K562 (cell line): ENCODE results near the gene CBFA2T2. TPM values are rescaled to one million over a fixed set of nuclear protein-coding genes. Genes with fewer than 3 reads are reported as not detected.
A peak's percentile ranks its signal among the peaks of the same experiment; 100 is the strongest.

Experiments used
- ARHGAP35 ChIP-seq: fragments of 450-650 bp; IDR thresholded peaks from 2 replicates; pipeline ENCODE4 v1.6.1; 2018; ENCODE audit not compliant: partially characterized antibody
- ARID2 ChIP-seq: fragments of 450-650 bp; IDR thresholded peaks from 2 replicates; pipeline ENCODE4 v1.6.1; 2017; ENCODE audit warnings: antibody characterized with exemption, mild to moderate bottlenecking
- CTCFL ChIP-seq: IDR thresholded peaks from 2 replicates; pipeline ENCODE4 v1.6.1; 2011; ENCODE audit warnings: borderline replicate concordance, low read depth, mild to moderate bottlenecking, moderate library complexity, low read length; ENCODE audit not compliant: insufficient read depth, poor library complexity, severe bottlenecking
- E4F1 ChIP-seq: fragments of 250-450 bp; sonication (Bioruptor Pico); IDR thresholded peaks from 2 replicates; pipeline ENCODE4 v1.5.0; 2021; ENCODE audit warnings: mild to moderate bottlenecking, borderline replicate concordance
- HDAC8 ChIP-seq: fragments of 450-650 bp; IDR thresholded peaks from 2 replicates; pipeline ENCODE4 v1.6.1; 2016; ENCODE audit warnings: mild to moderate bottlenecking, missing genetic modification characterization, moderate library complexity, missing compliant biosample characterization
- KAT8 ChIP-seq: fragments of 450-650 bp; IDR thresholded peaks from 2 replicates; pipeline ENCODE4 v1.6.1; 2016; ENCODE audit warnings: low read depth, mild to moderate bottlenecking
- PATZ1 ChIP-seq: fragments of 250-450 bp; sonication (Bioruptor Pico); IDR thresholded peaks from 2 replicates; pipeline ENCODE4 v1.5.0; 2020; ENCODE audit warnings: mild to moderate bottlenecking, borderline replicate concordance
- RBM15 ChIP-seq: fragments of 200-400 bp; formaldehyde crosslinking; IDR thresholded peaks from 2 replicates; pipeline ENCODE4 v1.6.1; 2018; ENCODE audit warnings: mild to moderate bottlenecking, low read length, moderate library complexity; ENCODE audit not compliant: insufficient read depth
- SMAD3 ChIP-seq: fragments of 450-650 bp; formaldehyde crosslinking; conservative IDR thresholded peaks from 2 replicates; pipeline ENCODE4 v1.4.0; 2020; ENCODE audit warnings: mild to moderate bottlenecking
- TAF7 ChIP-seq: fragments of 450-650 bp; IDR thresholded peaks from 2 replicates; pipeline ENCODE4 v1.6.1; 2016; ENCODE audit warnings: missing genetic modification characterization, missing compliant biosample characterization
- TBP ChIP-seq: optimal IDR thresholded peaks from 2 replicates; pipeline ENCODE3; 2011; ENCODE audit warnings: low read depth, low read length, improper control_type of control experiment
- TEAD1 ChIP-seq, 2 experiments: fragments of 450-650 bp in 1 of 2; sonication (generic) in 1 of 2; formaldehyde crosslinking; IDR thresholded peaks; 2 replicates each; pipeline versions ENCODE4 v1.4.0 to v1.8.0; 2020 to 2022; ENCODE audit warnings: mild to moderate bottlenecking in 2 of 2, missing genetic modification reagents in 1 of 2
- ZBTB11 ChIP-seq, 3 experiments: fragments of 200-800 bp in 1 of 3; fragments of 250-450 bp in 1 of 3; fragments of 450-650 bp in 1 of 3; sonication (Bioruptor Pico) in 1 of 3; sonication (Bioruptor generic) in 1 of 3; formaldehyde crosslinking in 1 of 3; IDR thresholded peaks; 2 replicates each; pipeline versions ENCODE4 v1.6.1 to v1.8.0; 2016 to 2022; ENCODE audit warnings: mild to moderate bottlenecking in 2 of 3, missing genetic modification characterization in 2 of 3, missing compliant biosample characterization in 1 of 3, moderate library complexity in 1 of 3
- ZNF197 ChIP-seq: fragments of 200-800 bp; sonication (Bioruptor generic); IDR thresholded peaks from 2 replicates; pipeline ENCODE4 v1.6.1; 2016; ENCODE audit warnings: low read depth, missing genetic modification characterization, missing compliant biosample characterization
- ZNF217 ChIP-seq: sonication (generic); formaldehyde crosslinking; IDR thresholded peaks from 2 replicates; pipeline ENCODE4 v1.8.0; 2022; ENCODE audit warnings: mild to moderate bottlenecking, missing genetic modification reagents
- ZNF551 ChIP-seq: fragments of 250-450 bp; sonication (Bioruptor Pico); IDR thresholded peaks from 2 replicates; pipeline ENCODE4 v1.5.0; 2021; ENCODE audit warnings: mild to moderate bottlenecking, moderate library complexity
- polyA plus RNA-seq, 8 experiments: library from polyadenylated mRNA; depleted of rRNA in 4 of 8; stranded (reverse) in 5 of 8; unstranded in 3 of 8; fragments of >200 nt; fragmentation: Nextera tagmentation in 2 of 8; fragmentation: Illumina TruSeq in 1 of 8; extraction: Ambion mirVana in 2 of 8; extraction: Trizol in 1 of 8; gene quantifications; 2 replicates each; pipeline versions ENCODE4 v1.2.1 to v1.2.3, GENCODE V29; 2011 to 2014; ENCODE audit warnings: inconsistent platforms in 1 of 8, missing spikeins in 1 of 8
- total RNA-seq, 7 experiments: library from RNA; depleted of rRNA in 6 of 7; stranded (reverse); fragments of >200 nt in 6 of 7; fragmentation: Illumina TruSeq in 2 of 7; extraction: Trizol in 2 of 7; gene quantifications; 2 replicates each; pipeline versions ENCODE4 v1.2.1 to v1.2.3, GENCODE V29; 2011 to 2021; ENCODE audit warnings: low replicate concordance in 1 of 7

CBFA2T2 gene
- total and polyA plus RNA-seq, 9 of the 15 experiments (the other 6 are each of a cell fraction or from before 2014, with no cell fraction given) = 0.27 to 9.6 (median 5.8) TPM

GRCh38 chr20:33443512-33444239 lies 46.2 kb upstream of the CBFA2T2 start, which contains the start of gene SNTA1 (continued):
- TF ChIP-seq ZNF197 = no peak
- TF ChIP-seq ZNF217 = no peak
- no peak for TF ChIP-seq ARID2
- no peak for TF ChIP-seq TAF7 (tag)
- no peak for TF ChIP-seq SMAD3 (CRISPR knock-in tag)
- no peak for TF ChIP-seq KAT8
- no peak for TF ChIP-seq ARHGAP35
- TF ChIP-seq TBP = peak; percentile 17
- no peak for TF ChIP-seq ZNF551 (CRISPR knock-in tag)
- TF ChIP-seq E4F1 (CRISPR knock-in tag) = no peak
- no peak for TF ChIP-seq PATZ1
- TF ChIP-seq CTCFL = no peak
- peak in 1 of 3 experiments; percentile 67; a peak in 1 of 6 replicates for TF ChIP-seq ZBTB11 (CRISPR knock-in tag; IDR thresholded peaks at IDR 0.05)
- TF ChIP-seq HDAC8 (tag) = no peak
- no peak for TF ChIP-seq RBM15
- 0 out of 4 replicates have a peak, but pooled peaks of 1 of the 2 experiments have one; percentile 32 for TF ChIP-seq TEAD1 (CRISPR knock-in tag; IDR thresholded peaks at IDR 0.05)
